K562 (cell line): ENCODE measurements around the gene PLEKHM1. TPM values are rescaled to one million over a fixed set of nuclear protein-coding genes. Genes with fewer than 3 reads are reported as not detected.
"Not testable (repeated sequence)": the region's sequence is repeated elsewhere in the genome, so short reads cannot be mapped to it uniquely, and the experiment has no call there.

Experiments used
- ATF1 ChIP-seq, 2 experiments: fragments of 450-650 bp in 1 of 2; IDR thresholded peaks; 2 replicates each; pipeline ENCODE4 v1.6.1; 2016; ENCODE audit warnings: missing compliant biosample characterization in 1 of 2, missing genetic modification characterization in 1 of 2
- ATF7 ChIP-seq: fragments of 450-650 bp; IDR thresholded peaks from 2 replicates; pipeline ENCODE4 v1.7.1; 2014; ENCODE audit warnings: mild to moderate bottlenecking, moderate library complexity
- CTBP1 ChIP-seq: fragments of 450-650 bp; IDR thresholded peaks from 2 replicates; pipeline ENCODE4 v1.6.1; 2016; ENCODE audit warnings: borderline replicate concordance
- CXXC5 ChIP-seq: fragments of 250-450 bp; sonication (Bioruptor Pico); IDR thresholded peaks from 2 replicates; pipeline ENCODE4 v1.8.0; 2022; ENCODE audit warnings: inconsistent platforms, mild to moderate bottlenecking, moderate library complexity
- ELF1 ChIP-seq: fragments of 200-800 bp; sonication (Bioruptor generic); IDR thresholded peaks from 2 replicates; pipeline ENCODE4 v1.6.1; 2016; ENCODE audit warnings: missing genetic modification characterization, missing compliant biosample characterization
- ELF4 ChIP-seq: fragments of 450-650 bp; formaldehyde crosslinking; IDR thresholded peaks from 2 replicates; pipeline ENCODE4 v1.4.0; 2022; ENCODE audit warnings: missing genetic modification characterization
- FOXK2 ChIP-seq, 2 experiments: fragments of 450-650 bp; IDR thresholded peaks in 1 of 2; conservative IDR thresholded peaks in 1 of 2; 2 replicates each; pipeline ENCODE4 v1.6.1; 2016; ENCODE audit warnings: low read depth in 2 of 2, mild to moderate bottlenecking in 1 of 2
- GABPA ChIP-seq: fragments of 200-800 bp; sonication (Bioruptor generic); conservative IDR thresholded peaks from 2 replicates; pipeline ENCODE4 v1.6.1; 2016; ENCODE audit warnings: low read depth, missing genetic modification characterization, missing compliant biosample characterization
- GABPB1 ChIP-seq: sonication (generic); formaldehyde crosslinking; IDR thresholded peaks from 2 replicates; pipeline ENCODE4 v1.8.0; 2022; ENCODE audit warnings: mild to moderate bottlenecking, missing genetic modification reagents
- GTF2E2 ChIP-seq: fragments of 200-800 bp; sonication (Bioruptor generic); IDR thresholded peaks from 2 replicates; pipeline ENCODE4 v1.6.1; 2016; ENCODE audit warnings: missing genetic modification characterization, missing compliant biosample characterization
- KDM2B ChIP-seq: fragments of 250-450 bp; sonication (Bioruptor Pico); IDR thresholded peaks from 2 replicates; pipeline ENCODE4 v1.8.0; 2021; ENCODE audit warnings: mild to moderate bottlenecking, moderate library complexity
- L3MBTL2 ChIP-seq: fragments of 450-650 bp; IDR thresholded peaks from 2 replicates; pipeline ENCODE4 v1.6.1; 2016; ENCODE audit warnings: mild to moderate bottlenecking, moderate library complexity
- MAX ChIP-seq: sonication (generic); formaldehyde crosslinking; IDR thresholded peaks from 2 replicates; pipeline ENCODE4 v1.9.0; 2022; ENCODE audit warnings: mild to moderate bottlenecking, missing genetic modification reagents
- MAZ ChIP-seq, 2 experiments: fragments of 450-650 bp in 1 of 2; sonication (generic) in 1 of 2; formaldehyde crosslinking; IDR thresholded peaks in 1 of 2; conservative IDR thresholded peaks in 1 of 2; 2 replicates each; pipeline versions ENCODE4 v1.4.0 to v1.5.0; 2020; ENCODE audit warnings: mild to moderate bottlenecking in 1 of 2, missing genetic modification reagents in 1 of 2
- MBD2 ChIP-seq: sonication (generic); IDR thresholded peaks from 2 replicates; pipeline ENCODE4 v1.6.1; 2016; ENCODE audit warnings: low read depth, borderline replicate concordance
- NRF1 ChIP-seq, 2 experiments: fragments of 450-650 bp; IDR thresholded peaks in 1 of 2; conservative IDR thresholded peaks in 1 of 2; 2 replicates each; pipeline ENCODE4 v1.6.1; 2014; ENCODE audit warnings: mild to moderate bottlenecking in 2 of 2
- PHF8 ChIP-seq: fragments of 200-600 bp; sonication (generic); IDR thresholded peaks from 2 replicates; pipeline ENCODE4 v1.6.1; 2012; ENCODE audit warnings: mixed run types, mild to moderate bottlenecking, inconsistent platforms, low read length, moderate library complexity, borderline replicate concordance
- POLR2A ChIP-seq: fragments of 450-650 bp; conservative IDR thresholded peaks from 2 replicates; pipeline ENCODE4 v1.6.1; 2016
- POLR2G ChIP-seq: fragments of 200-400 bp; formaldehyde crosslinking; IDR thresholded peaks from 2 replicates; pipeline ENCODE4 v1.6.1; 2017; ENCODE audit warnings: low read depth, mild to moderate bottlenecking, antibody characterized with exemption, low read length, moderate library complexity
- SUPT5H ChIP-seq: fragments of 450-650 bp; IDR thresholded peaks from 2 replicates; pipeline ENCODE4 v1.6.1; 2016
- TAF1 ChIP-seq: IDR thresholded peaks from 2 replicates; pipeline ENCODE4 v1.6.1; 2011; ENCODE audit warnings: mild to moderate bottlenecking, low read length, moderate library complexity; ENCODE audit not compliant: insufficient read depth, control insufficient read depth, severe bottlenecking; ENCODE audit errors: extremely low read depth
- THAP12 ChIP-seq: fragments of 250-450 bp; sonication (Bioruptor Pico); IDR thresholded peaks from 2 replicates; pipeline ENCODE4 v1.9.0; 2021; ENCODE audit warnings: mild to moderate bottlenecking, inconsistent platforms
- ZBTB17 ChIP-seq: fragments of 450-650 bp; formaldehyde crosslinking; IDR thresholded peaks from 2 replicates; pipeline ENCODE4 v1.4.0; 2020; ENCODE audit warnings: mild to moderate bottlenecking
- ZFX ChIP-seq: sonication (generic); formaldehyde crosslinking; IDR thresholded peaks from 2 replicates; pipeline ENCODE4 v1.8.0; 2022; ENCODE audit warnings: mild to moderate bottlenecking, missing genetic modification reagents, moderate library complexity
- polyA plus RNA-seq, 8 experiments: library from polyadenylated mRNA; depleted of rRNA in 4 of 8; stranded (reverse) in 5 of 8; unstranded in 3 of 8; fragments of >200 nt; fragmentation: Nextera tagmentation in 2 of 8; fragmentation: Illumina TruSeq in 1 of 8; extraction: Ambion mirVana in 2 of 8; extraction: Trizol in 1 of 8; gene quantifications; 2 replicates each; pipeline versions ENCODE4 v1.2.1 to v1.2.3, GENCODE V29; 2011 to 2014; ENCODE audit warnings: inconsistent platforms in 1 of 8, missing spikeins in 1 of 8
- total RNA-seq, 7 experiments: library from RNA; depleted of rRNA in 6 of 7; stranded (reverse); fragments of >200 nt in 6 of 7; fragmentation: Illumina TruSeq in 2 of 7; extraction: Trizol in 2 of 7; gene quantifications; 2 replicates each; pipeline versions ENCODE4 v1.2.1 to v1.2.3, GENCODE V29; 2011 to 2021; ENCODE audit warnings: low replicate concordance in 1 of 7
- TF ChIP-seq, protein P1 (sequence below): sonication (generic); formaldehyde crosslinking; IDR thresholded peaks from 2 replicates; pipeline ENCODE4 v1.8.0; 2022; ENCODE audit warnings: missing genetic modification reagents, mild to moderate bottlenecking, moderate library complexity, borderline replicate concordance

The PLEKHM1 gene
- total and polyA plus RNA-seq, 9 of the 15 experiments (the other 6 are each of a cell fraction or from before 2014, with no cell fraction given): 0.13 to 23.3 (median 5.7) TPM

DNA sequence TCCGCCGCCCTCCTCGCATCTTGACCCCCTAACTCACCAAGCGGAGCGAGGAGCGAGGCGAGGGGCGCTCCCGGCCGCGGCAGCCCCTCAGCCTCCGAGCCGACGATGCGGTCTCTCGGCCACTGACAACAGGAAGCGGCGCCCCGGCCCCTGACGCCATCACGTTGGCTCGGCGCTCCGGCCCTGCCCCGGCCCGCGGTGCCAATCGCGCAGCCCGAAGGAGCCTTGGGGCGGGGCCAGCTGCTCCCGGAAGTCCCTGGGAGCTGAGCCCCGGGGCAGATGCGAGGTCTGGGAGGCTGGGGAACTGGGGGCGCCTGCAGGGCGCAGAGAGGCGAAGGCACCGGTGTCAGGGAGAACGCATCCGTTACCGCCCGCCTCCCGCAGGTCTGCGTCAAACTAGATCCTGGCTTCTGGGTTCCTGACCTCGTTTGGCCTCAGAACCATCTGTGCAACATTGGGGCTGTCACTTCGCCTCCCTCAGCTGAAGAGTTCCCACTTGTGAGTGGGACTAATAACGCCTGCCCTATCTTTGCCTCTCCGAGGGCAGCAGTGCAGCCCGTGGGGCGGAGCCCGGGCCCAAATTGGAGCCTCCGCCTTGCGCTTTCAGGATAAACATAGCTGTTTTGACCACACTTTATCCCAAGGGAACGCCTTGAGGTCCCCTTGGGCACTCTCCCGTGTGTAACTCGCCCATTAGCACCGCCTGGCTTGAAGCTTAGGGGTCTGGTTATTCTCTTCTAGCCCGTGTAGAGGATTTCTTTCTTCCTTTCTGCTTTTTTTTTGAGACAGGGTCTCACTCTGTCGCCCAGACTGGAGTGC, at the start of gene PLEKHM1 (continued):
- TF ChIP-seq GTF2E2 (tag) (0 out of 2 replicates have a peak, but pooled peaks have one; percentile 49), PHF8 (peak; percentile 39; the same call in 1 of the 2 replicates), MAX (CRISPR knock-in tag) (peak; percentile 38; the same call in 1 of the 2 replicates), MBD2 (0 out of 2 replicates have a peak, but pooled peaks have one; percentile 22), CXXC5 (CRISPR knock-in tag) (peak; percentile 75), ELF1 (tag) (peak; percentile 84), POLR2G (peak; percentile 83), ELF4 (0 out of 2 replicates have a peak, but pooled peaks have one; percentile 61), FOXK2 (conservative IDR thresholded peaks at IDR 0.05 in 1 of 2, IDR thresholded peaks at IDR 0.05 in 1 of 2; ENCODE audit: low read depth in 2 of 2) (peak; percentile 56 to 60; a peak in 3 of 4 replicates), GABPB1 (CRISPR knock-in tag) (peak; percentile 57), ATF7 (peak; percentile 66; the same call in 1 of the 2 replicates), ATF1 (tag; IDR thresholded peaks at IDR 0.05) (peak; percentile 60), ZBTB17 (CRISPR knock-in tag) (0 out of 2 replicates have a peak, but pooled peaks have one; percentile 40), TAF1 (peak; percentile 44), MAZ (CRISPR knock-in tag; conservative IDR thresholded peaks at IDR 0.05 in 1 of 2, IDR thresholded peaks at IDR 0.05 in 1 of 2) (peak; percentile 31 to 41; a peak in 2 of 4 replicates), ZFX (peak; percentile 85), NRF1 (conservative IDR thresholded peaks at IDR 0.05 in 1 of 2, IDR thresholded peaks at IDR 0.05 in 1 of 2) (peak; percentile 80 to 82), POLR2A (peak; percentile 75), SUPT5H (peak; percentile 47; the same call in 1 of the 2 replicates), THAP12 (0 out of 2 replicates have a peak, but pooled peaks have one; percentile 32), GABPA (tag) (peak; percentile 70), L3MBTL2 (0 out of 2 replicates have a peak, but pooled peaks have one; percentile 7), CTBP1 (0 out of 2 replicates have a peak, but pooled peaks have one; percentile 21), KDM2B (CRISPR knock-in tag) (0 out of 2 replicates have a peak, but pooled peaks have one; percentile 27)
- TF ChIP-seq, protein P1, sequence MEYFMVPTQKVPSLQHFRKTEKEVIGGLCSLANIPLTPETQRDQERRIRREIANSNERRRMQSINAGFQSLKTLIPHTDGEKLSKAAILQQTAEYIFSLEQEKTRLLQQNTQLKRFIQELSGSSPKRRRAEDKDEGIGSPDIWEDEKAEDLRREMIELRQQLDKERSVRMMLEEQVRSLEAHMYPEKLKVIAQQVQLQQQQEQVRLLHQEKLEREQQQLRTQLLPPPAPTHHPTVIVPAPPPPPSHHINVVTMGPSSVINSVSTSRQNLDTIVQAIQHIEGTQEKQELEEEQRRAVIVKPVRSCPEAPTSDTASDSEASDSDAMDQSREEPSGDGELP (CRISPR knock-in tag): peak; percentile 56; the same call in 1 of the 2 replicates
- not testable (repeated sequence) for TF ChIP-seq ATF1 (CRISPR knock-in tag; IDR thresholded peaks at IDR 0.05)
